CD4-positive, CD25-positive, alpha-beta regulatory T cell (primary cell): Measurements from ENCODE around the gene SCGB1D1. TPM values are rescaled to one million over a fixed set of nuclear protein-coding genes. Genes with fewer than 3 reads are reported as not detected.
"Not testable (repeated sequence)": the region's sequence is repeated elsewhere in the genome, so short reads cannot be mapped to it uniquely, and the experiment has no call there.

Experiments used
- ATAC-seq, 2 donors: fragments of 150-1000 bp; cut with Tn5 transposase; one replicate each; pipeline ENCODE4 v1.10.0; 2021; ENCODE audit warnings: low read depth in 2 of 2, moderate number of reproducible peaks in 2 of 2, moderate library complexity in 1 of 2
- DNase-seq, 3 donors: peaks; one replicate each; pipeline versions ENCODE4 v3.0.0 to v3.0.0-alpha.2; 2012 to 2022; ENCODE audit warnings: mixed read lengths in 1 of 3
- H3K27ac ChIP-seq: one replicate; pipeline ENCODE4 v1.7.0; 2013; ENCODE audit warnings: mild to moderate bottlenecking, low read length; ENCODE audit not compliant: insufficient read depth, poor library complexity, severe bottlenecking
- H3K27me3 ChIP-seq: one replicate; pipeline ENCODE4 v1.7.0; 2013; ENCODE audit warnings: low read length; ENCODE audit not compliant: control insufficient read depth, insufficient read depth
- H3K36me3 ChIP-seq: one replicate; pipeline ENCODE4 v1.7.0; 2013; ENCODE audit warnings: mild to moderate bottlenecking, low read length, moderate library complexity; ENCODE audit not compliant: control insufficient read depth, insufficient read depth
- H3K4me1 ChIP-seq: 2 replicates; pipeline ENCODE4 v1.7.0; 2013; ENCODE audit warnings: mild to moderate bottlenecking, low read length; ENCODE audit not compliant: insufficient read depth, control insufficient read depth, poor library complexity, severe bottlenecking
- H3K4me3 ChIP-seq: one replicate; pipeline ENCODE4 v1.7.0; 2013; ENCODE audit warnings: low read depth, mild to moderate bottlenecking, low read length, moderate library complexity
- H3K9me3 ChIP-seq, 2 experiments: 1 replicate in 1 of 2; 2 replicates in 1 of 2; pipeline ENCODE4 v1.7.0; 2013; ENCODE audit warnings: low read length in 2 of 2, mild to moderate bottlenecking in 1 of 2, moderate library complexity in 1 of 2; ENCODE audit not compliant: control insufficient read depth in 2 of 2
- H3K27ac Mint-ChIP-seq, 3 donors: one replicate each; pipeline ENCODE4 v1.8.0; 2020 to 2022; ENCODE audit warnings: mild to moderate bottlenecking in 3 of 3, mixed read lengths in 3 of 3, moderate library complexity in 2 of 3
- H3K27me3 Mint-ChIP-seq: one replicate; pipeline ENCODE4 v1.8.0; 2022; ENCODE audit warnings: mild to moderate bottlenecking, mixed read lengths
- H3K36me3 Mint-ChIP-seq: one replicate; pipeline ENCODE4 v1.8.0; 2020; ENCODE audit warnings: mixed read lengths
- H3K4me1 Mint-ChIP-seq, 4 donors: one replicate each; pipeline ENCODE4 v1.8.0; 2020 to 2022; ENCODE audit warnings: mixed read lengths in 4 of 4, mild to moderate bottlenecking in 1 of 4
- H3K4me3 Mint-ChIP-seq, 4 donors: one replicate each; pipeline ENCODE4 v1.8.0; 2020 to 2022; ENCODE audit warnings: mild to moderate bottlenecking in 4 of 4, mixed read lengths in 4 of 4, moderate library complexity in 3 of 4
- H3K9me3 Mint-ChIP-seq, 7 donors: one replicate each; pipeline ENCODE4 v1.8.0; 2020 to 2022; ENCODE audit warnings: mixed read lengths in 7 of 7, mild to moderate bottlenecking in 3 of 7, moderate library complexity in 2 of 7
- polyA plus RNA-seq, 4 donors: library from polyadenylated mRNA; unstranded; fragments of 300-500 nt; fragmentation: Illumina TruSeq; gene quantifications; one replicate each; pipeline ENCODE4 v1.2.3, GENCODE V29; 2021
- total RNA-seq: library from RNA; stranded (reverse); gene quantifications from one replicate; pipeline ENCODE4 v1.2.3, GENCODE V29; 2022

The SCGB1D1 gene
- total and polyA plus RNA-seq, 5 donors from 2014 or later, result not detected

- ATAC-seq (no peak), DNase-seq (no peak)
- Mint-ChIP-seq H3K27me3 (peaks cover 39% of the 10 kb centered on the region), H3K27ac (no peak overlapping the region), H3K4me1 (no peaks in the 10 kb centered on the region), H3K36me3 (no peaks in the 10 kb centered on the region), H3K4me3 (no peak overlapping the region), H3K9me3 (peaks cover 0 to 3% (median 0%) of the 10 kb centered on the region in 7 donors)
- no peaks in the 10 kb centered on the region for H3K4me1 ChIP-seq
- no peak overlapping the region for H3K4me3 ChIP-seq
- no peaks in the 10 kb centered on the region for H3K9me3 ChIP-seq
- no peak overlapping the region for H3K27ac ChIP-seq
- peaks cover 12% of the 10 kb centered on the region for H3K27me3 ChIP-seq
- no peaks in the 10 kb centered on the region for H3K36me3 ChIP-seq
Measured at GRCh38 chr11:62195945-62196344, 5.9 kb downstream of the SCGB1D1 start.

GRCh38 chr11:62197400-62197799 is 7.4 kb downstream of the SCGB1D1 start:
- not testable (repeated sequence) for H3K9me3 Mint-ChIP-seq, H3K4me3 ChIP-seq, H3K4me1 Mint-ChIP-seq, H3K4me1 ChIP-seq, DNase-seq, H3K27ac Mint-ChIP-seq, H3K9me3 ChIP-seq, ATAC-seq, H3K36me3 ChIP-seq, H3K27ac ChIP-seq, H3K4me3 Mint-ChIP-seq, H3K36me3 Mint-ChIP-seq
- peaks cover 16% of the 10 kb centered on the region for H3K27me3 ChIP-seq
- peaks cover 40% of the 10 kb centered on the region for H3K27me3 Mint-ChIP-seq

GRCh38 chr11:62201376-62201775 is 11.4 kb downstream of the SCGB1D1 start:
- Mint-ChIP-seq H3K27ac (no peak overlapping the region), H3K36me3 (no peaks in the 10 kb centered on the region), H3K4me3 (no peak overlapping the region), H3K4me1 (no peaks in the 10 kb centered on the region), H3K27me3 (peaks cover 41% of the 10 kb centered on the region), H3K9me3 (no peaks in the 10 kb centered on the region)
- Histone ChIP-seq H3K4me1 (no peaks in the 10 kb centered on the region), H3K27me3 (peaks cover 14% of the 10 kb centered on the region), H3K4me3 (no peak overlapping the region), H3K9me3 (no peaks in the 10 kb centered on the region), H3K36me3 (no peaks in the 10 kb centered on the region), H3K27ac (no peak overlapping the region)
- DNase-seq, result no peak
- ATAC-seq, result no peak

GRCh38 chr11:62202910-62203309 is 12.9 kb downstream of the SCGB1D1 start:
- Histone ChIP-seq H3K27me3 (peaks cover 10% of the 10 kb centered on the region), H3K4me1 (no peaks in the 10 kb centered on the region), H3K36me3 (no peaks in the 10 kb centered on the region), H3K4me3 (no peak overlapping the region), H3K9me3 (no peaks in the 10 kb centered on the region), H3K27ac (no peak overlapping the region)
- H3K4me1 Mint-ChIP-seq, result no peaks in the 10 kb centered on the region
- H3K36me3 Mint-ChIP-seq, result no peaks in the 10 kb centered on the region
- DNase-seq, result no peak
- no peaks in the 10 kb centered on the region for H3K9me3 Mint-ChIP-seq
- H3K4me3 Mint-ChIP-seq, result no peak overlapping the region
- H3K27ac Mint-ChIP-seq, result no peak overlapping the region
- H3K27me3 Mint-ChIP-seq, result peaks cover 30% of the 10 kb centered on the region
- ATAC-seq, result no peak

- Histone ChIP-seq H3K4me1 (no peaks in the 10 kb centered on the region), H3K4me3 (no peak overlapping the region), H3K27me3 (peaks cover 8% of the 10 kb centered on the region), H3K27ac (no peak overlapping the region), H3K36me3 (no peaks in the 10 kb centered on the region), H3K9me3 (no peaks in the 10 kb centered on the region)
- Mint-ChIP-seq H3K4me1 (no peaks in the 10 kb centered on the region), H3K4me3 (no peak overlapping the region), H3K27me3 (peaks cover 29% of the 10 kb centered on the region), H3K27ac (no peak overlapping the region), H3K9me3 (no peaks in the 10 kb centered on the region), H3K36me3 (no peaks in the 10 kb centered on the region)
- no peak for ATAC-seq
- no peak for DNase-seq
Measured at GRCh38 chr11:62204430-62204829, 14.4 kb downstream of the SCGB1D1 start.

GRCh38 chr11:62205441-62205840 is 15.4 kb downstream of the SCGB1D1 start:
- ATAC-seq (no peak), DNase-seq (no peak)
- no peaks in the 10 kb centered on the region for H3K36me3 ChIP-seq
- Mint-ChIP-seq H3K9me3 (no peaks in the 10 kb centered on the region), H3K27ac (no peak overlapping the region), H3K36me3 (no peaks in the 10 kb centered on the region), H3K4me3 (no peak overlapping the region), H3K4me1 (no peaks in the 10 kb centered on the region), H3K27me3 (peaks cover 24% of the 10 kb centered on the region)
- H3K9me3 ChIP-seq, result no peaks in the 10 kb centered on the region
- H3K4me1 ChIP-seq, result no peaks in the 10 kb centered on the region
- H3K4me3 ChIP-seq, result no peak overlapping the region
- H3K27ac ChIP-seq, result no peak overlapping the region
- peaks cover 8% of the 10 kb centered on the region for H3K27me3 ChIP-seq

- not testable (repeated sequence) for H3K4me3 Mint-ChIP-seq, H3K27me3 ChIP-seq, H3K4me3 ChIP-seq, H3K36me3 ChIP-seq, H3K9me3 ChIP-seq, H3K4me1 ChIP-seq, H3K9me3 Mint-ChIP-seq, H3K27ac ChIP-seq, ATAC-seq, H3K36me3 Mint-ChIP-seq, DNase-seq, H3K4me1 Mint-ChIP-seq, H3K27ac Mint-ChIP-seq
- H3K27me3 Mint-ChIP-seq, result peaks cover 23% of the 10 kb centered on the region
Measured at GRCh38 chr11:62206276-62207066, 16.5 kb downstream of the SCGB1D1 start.

- ATAC-seq (no peak), DNase-seq (no peak)
- Histone ChIP-seq H3K4me3 (no peak overlapping the region), H3K36me3 (no peaks in the 10 kb centered on the region), H3K27ac (no peak overlapping the region), H3K27me3 (no peaks in the 10 kb centered on the region), H3K9me3 (no peaks in the 10 kb centered on the region), H3K4me1 (no peaks in the 10 kb centered on the region)
- no peaks in the 10 kb centered on the region for H3K4me1 Mint-ChIP-seq
- no peaks in the 10 kb centered on the region for H3K9me3 Mint-ChIP-seq
- no peaks in the 10 kb centered on the region for H3K36me3 Mint-ChIP-seq
- H3K27me3 Mint-ChIP-seq, result peaks cover 26% of the 10 kb centered on the region
- no peak overlapping the region for H3K4me3 Mint-ChIP-seq
- no peak overlapping the region for H3K27ac Mint-ChIP-seq
Measured at GRCh38 chr11:62208785-62209144, 18.7 kb downstream of the SCGB1D1 start.
